GM21515 (cell line): ENCODE data around the gene OR11A1.
"Not testable (repeated sequence)": the region's sequence is repeated elsewhere in the genome, so short reads cannot be mapped to it uniquely, and the experiment has no call there.

Source experiments
- ATAC-seq: cut with Tn5 transposase; IDR thresholded peaks from one replicate; pipeline ENCODE4 v1.9.1; 2021; ENCODE audit not compliant: unreplicated experiment

Gene OR11A1

GRCh38 chr6:29479560-29479959 lies 22.7 kb upstream of the OR11A1 start:
- ATAC-seq = no peak

GRCh38 chr6:29478740-29479139 lies 21.9 kb upstream of the OR11A1 start:
- no peak for ATAC-seq

- no peak for ATAC-seq
Measured at GRCh38 chr6:29477923-29478450, 21.1 kb upstream of the OR11A1 start.

GRCh38 chr6:29474996-29475395 lies 18.1 kb upstream of the OR11A1 start:
- no peak for ATAC-seq

- ATAC-seq = no peak
Measured at GRCh38 chr6:29466241-29466640, 9.4 kb upstream of the OR11A1 start.

DNA sequence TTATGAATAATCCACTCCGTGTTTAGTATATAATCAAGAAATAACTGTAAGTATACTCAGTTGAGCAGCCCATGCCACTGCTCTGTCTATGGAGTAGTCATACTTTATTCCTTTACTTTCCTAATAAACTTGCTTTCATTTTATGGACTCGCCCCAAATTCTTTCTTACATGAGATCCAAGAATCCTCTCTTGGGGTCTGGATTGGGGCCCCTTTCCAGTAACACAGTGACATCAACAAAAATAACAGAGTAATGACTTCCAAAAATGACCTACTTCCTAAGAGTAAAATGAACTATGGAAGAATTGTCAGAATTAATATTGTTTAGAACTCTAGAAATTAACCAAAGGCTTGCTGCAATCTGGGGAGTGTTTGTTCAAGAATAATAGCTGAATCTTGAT lies 8.9 kb upstream of the OR11A1 start:
- ATAC-seq = no peak

DNA sequence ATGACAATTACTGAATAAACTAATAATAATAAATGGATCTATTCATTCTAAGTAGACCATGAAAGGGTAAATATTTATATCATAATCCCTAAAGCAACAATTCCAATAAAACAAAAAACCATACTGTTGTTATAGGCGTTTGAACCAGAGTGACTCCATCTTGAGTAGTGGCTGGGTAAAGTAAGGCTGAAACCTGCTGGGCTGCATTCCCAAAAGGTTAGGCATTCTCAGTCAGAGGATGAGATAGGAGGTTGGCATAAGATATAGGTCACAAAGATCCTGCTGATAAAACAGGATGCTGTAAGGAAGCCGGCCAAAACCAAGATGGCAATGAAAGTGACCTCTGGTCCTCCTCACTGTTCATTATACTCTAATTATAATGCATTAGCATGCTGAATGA lies 8.4 kb upstream of the OR11A1 start:
- no peak for ATAC-seq

GRCh38 chr6:29462022-29462421 lies 5.2 kb upstream of the OR11A1 start:
- ATAC-seq = no peak

GRCh38 chr6:29461021-29461814 lies 4.3 kb upstream of the OR11A1 start:
- ATAC-seq = no peak

GRCh38 chr6:29451471-29452193 lies 5.2 kb downstream of the OR11A1 start:
- no peak for ATAC-seq

DNA sequence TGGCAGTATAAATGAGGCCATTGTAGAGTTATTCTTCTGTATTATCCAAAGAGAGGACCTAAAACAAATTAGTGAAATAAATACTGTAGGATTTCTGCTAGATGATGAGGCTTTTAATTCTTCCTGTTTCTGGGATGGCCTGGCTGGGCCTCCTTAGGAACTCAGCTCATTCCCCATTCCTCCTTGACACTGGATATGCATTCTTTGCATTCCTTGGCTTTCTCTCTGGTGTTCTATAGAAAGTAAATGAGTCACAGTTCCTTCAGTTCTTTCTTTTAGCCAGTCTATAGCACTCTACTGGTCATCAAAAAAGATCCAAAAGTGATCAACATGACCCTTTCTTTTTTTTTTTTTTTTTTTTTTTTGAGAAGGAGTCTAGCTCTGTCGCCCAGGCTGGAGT lies 9.2 kb downstream of the OR11A1 start:
- ATAC-seq = no peak

GRCh38 chr6:29444031-29444430 lies 12.8 kb downstream of the OR11A1 start:
- not testable (repeated sequence) for ATAC-seq

DNA sequence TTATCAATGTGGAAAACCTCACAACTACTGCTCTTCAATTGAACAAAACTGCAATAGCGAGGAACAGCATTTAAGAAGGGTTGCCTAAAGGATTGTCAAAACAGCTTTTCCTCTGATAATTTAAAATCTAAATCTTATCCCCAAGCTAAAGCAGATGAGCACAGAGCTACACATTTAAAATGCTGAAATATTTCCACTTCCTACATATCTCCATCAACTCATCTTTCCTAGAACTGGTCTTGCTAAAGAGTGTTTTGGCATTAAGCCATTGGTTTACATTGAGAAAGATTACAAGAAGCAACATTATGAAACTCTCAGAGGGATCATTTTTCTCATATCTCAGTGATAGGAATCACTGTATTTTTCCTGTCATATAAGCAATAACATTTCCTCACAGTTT lies 14.2 kb downstream of the OR11A1 start:
- ATAC-seq = no peak

DNA sequence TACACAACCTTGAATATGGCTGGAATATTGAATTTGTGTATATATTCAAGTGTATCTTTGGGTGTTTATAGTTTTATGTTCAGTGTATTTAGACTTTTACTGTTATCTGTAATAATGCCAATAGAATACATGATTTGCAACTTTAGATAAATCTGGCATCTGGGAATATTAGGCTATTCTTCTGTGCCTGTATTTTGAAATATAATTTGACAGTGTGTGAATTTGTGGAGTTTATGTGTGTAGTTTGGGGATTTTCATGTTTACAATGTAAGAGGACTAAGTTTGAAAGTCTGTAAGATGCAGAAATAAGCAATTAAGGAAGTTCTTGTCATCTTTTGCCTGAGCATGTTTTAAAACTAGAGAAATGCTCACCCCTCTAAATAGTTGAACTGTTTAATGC lies 17.9 kb downstream of the OR11A1 start, which contains the start of gene OR10C1:
Gene OR10C1, plus strand, starts transcription at position 301 of the 400 bp plus-strand sequence. CDS start 710 bp downstream, outside the sequence.
- no peak for ATAC-seq

- not testable (repeated sequence) for ATAC-seq
Measured at GRCh38 chr6:29436730-29437129, 20.1 kb downstream of the OR11A1 start.

DNA sequence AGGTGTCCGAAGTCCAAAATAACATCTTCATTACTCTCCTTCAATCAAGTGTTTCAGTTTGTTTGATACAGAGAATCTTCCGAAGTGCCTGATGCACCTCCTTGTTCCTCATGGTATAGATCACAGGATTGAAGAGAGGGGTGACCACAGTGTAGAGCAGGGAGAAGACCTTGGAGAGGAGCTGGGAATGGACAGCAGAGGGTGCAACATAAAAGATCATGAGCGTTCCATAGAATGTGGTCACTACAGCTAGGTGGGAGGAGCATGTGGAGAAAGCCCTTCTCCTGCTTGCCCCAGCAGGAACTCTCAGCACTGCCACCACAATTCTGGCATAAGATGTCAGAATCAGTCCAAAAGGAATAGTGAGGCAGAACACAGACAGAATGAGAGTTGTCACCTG lies 30.2 kb downstream of the OR11A1 start:
- ATAC-seq = no peak

DNA sequence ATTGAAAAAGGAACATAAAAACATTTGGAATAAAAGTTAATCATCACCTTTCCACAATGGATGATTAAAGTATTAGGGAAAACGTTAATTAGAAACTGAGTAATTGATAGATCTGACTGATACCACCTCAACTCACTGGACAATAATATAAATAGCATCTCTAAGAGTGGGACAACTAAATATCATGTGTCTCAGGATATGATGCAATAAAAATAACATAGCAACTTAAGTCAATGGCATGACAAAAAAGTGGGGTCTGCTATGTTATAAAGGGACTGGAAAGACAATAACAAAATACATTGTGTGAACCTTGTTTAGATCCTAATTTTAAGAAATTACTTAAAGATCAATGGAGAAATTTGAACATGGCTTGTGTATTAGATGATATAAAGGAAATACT lies 31.8 kb downstream of the OR11A1 start:
- no peak for ATAC-seq

DNA sequence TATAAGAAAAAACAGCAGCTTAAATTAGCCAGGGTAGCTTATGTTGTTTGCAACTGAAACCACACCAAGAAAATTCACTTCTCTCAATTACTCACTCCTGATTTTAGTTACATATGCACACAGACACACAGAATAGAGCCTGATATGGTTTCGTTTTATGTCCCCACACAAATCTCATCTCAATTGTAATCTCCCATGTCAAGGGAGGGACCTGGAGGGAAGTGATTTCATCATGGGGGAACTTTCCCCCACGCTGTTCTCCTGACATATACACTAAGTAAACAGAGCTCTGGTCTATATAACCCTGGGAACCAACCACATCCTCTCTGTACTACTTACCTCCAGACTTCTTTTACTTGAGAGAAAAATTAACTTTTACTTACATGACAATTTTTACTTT lies 32.3 kb downstream of the OR11A1 start:
- ATAC-seq = no peak

DNA sequence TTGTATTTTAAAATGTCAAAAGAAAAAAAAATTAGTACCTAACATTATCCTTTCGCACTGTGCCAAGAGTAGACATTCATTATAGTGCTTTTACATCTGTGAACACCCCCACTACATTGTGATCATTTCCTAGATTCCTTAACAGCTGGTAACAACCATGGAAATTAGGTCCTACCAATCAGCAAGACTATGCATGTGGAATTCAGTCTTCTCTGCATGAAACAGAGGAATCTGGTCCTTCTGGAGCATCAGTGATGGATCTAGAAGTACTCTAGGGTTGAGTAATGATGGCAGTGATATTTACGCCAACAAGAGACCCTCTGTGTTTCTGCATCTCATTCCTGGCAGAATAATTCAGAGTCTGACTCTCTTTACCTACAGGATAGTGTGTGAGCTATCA lies 32.7 kb downstream of the OR11A1 start:
- no peak for ATAC-seq

DNA sequence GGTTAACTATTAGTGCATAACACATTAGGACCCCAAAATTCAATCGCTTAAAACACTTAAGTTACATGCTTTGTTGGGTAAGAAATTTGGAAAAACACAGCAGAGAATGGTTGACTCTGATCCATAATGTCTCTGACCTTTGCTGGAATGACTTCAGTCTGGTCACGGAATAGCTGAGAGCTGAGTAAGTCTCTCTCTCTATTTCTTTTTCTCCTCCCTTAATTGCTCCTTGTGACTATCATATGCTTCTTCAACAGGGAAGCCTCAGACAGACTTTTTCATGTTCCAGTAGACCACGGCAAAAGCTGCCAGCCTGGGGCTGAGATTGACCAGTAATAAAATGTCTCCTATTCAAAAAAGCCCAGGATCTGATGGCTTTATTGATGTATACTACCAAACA lies 37.4 kb downstream of the OR11A1 start:
- no peak for ATAC-seq

- no peak for ATAC-seq
Measured at GRCh38 chr6:29414588-29414987, 42.3 kb downstream of the OR11A1 start, which contains the start of gene OR12D1. Gene OR12D1 (plus strand): TSS chr6:29414928.

GRCh38 chr6:29403801-29404200 lies 53.1 kb downstream of the OR11A1 start:
- ATAC-seq = no peak
